ENCODE results near the gene KRTAP5-1. TPM values are rescaled to one million over a fixed set of nuclear protein-coding genes. Genes with fewer than 3 reads are reported as not detected.
"Not testable (repeated sequence)": the region's sequence is repeated elsewhere in the genome, so short reads cannot be mapped to it uniquely, and the experiment has no call there.

The KRTAP5-1 gene
- total and polyA plus RNA-seq, 12 donors = 0.10 TPM; not detected in 11

GRCh38 chr11:1618231-1618630, 33.1 kb upstream of the KRTAP5-1 start:
- Histone ChIP-seq H3K27me3 (peaks cover 8% of the 10 kb centered on the region), H3K36me3 (replicated peaks in 1 of 2) (no peaks in the 10 kb centered on the region), H3K4me3 (no peak overlapping the region), H3K4me1 (replicated peaks in 1 of 2) (no peaks in the 10 kb centered on the region), H3K9me3 (replicated peaks in 1 of 3) (no peaks in the 10 kb centered on the region), H3K27ac (no peak overlapping the region)
- no peak for DNase-seq
- intact Hi-C loops (cut with DNase I) = no loop called here
- TF ChIP-seq CTCF (IDR thresholded peaks at IDR 0.05) = no peak
- no peak for TF ChIP-seq POLR2A (IDR thresholded peaks at IDR 0.05)
- WGBS, 4 donors = 61 to 70% (median 67%) methylated on average over 10 of the region's 10 CpGs

- no peak for TF ChIP-seq CTCF (IDR thresholded peaks at IDR 0.05)
- TF ChIP-seq POLR2A (IDR thresholded peaks at IDR 0.05) = no peak
- WGBS, 4 donors = 66 to 80% (median 75%) methylated on average over 4 of the region's 4 CpGs
- no peaks in the 10 kb centered on the region for H3K9me3 ChIP-seq (replicated peaks in 1 of 3)
- no peaks in the 10 kb centered on the region for H3K36me3 ChIP-seq (replicated peaks in 1 of 2)
- no peaks in the 10 kb centered on the region for H3K4me1 ChIP-seq (replicated peaks in 1 of 2)
- no peak for DNase-seq
- H3K27me3 ChIP-seq = no peaks in the 10 kb centered on the region
- H3K4me3 ChIP-seq = no peak within 1 kb of the TSS
- no peak within 1 kb of the TSS for H3K27ac ChIP-seq
- intact Hi-C loops (cut with DNase I) = no loop called here
These were observed 23.3 kb upstream of the KRTAP5-1 start, which contains the start of gene KRTAP5-3 for GRCh38 chr11:1608363-1608762. Gene KRTAP5-3 (minus strand): TSS chr11:1608463. CDS start chr11:1608385, 78 bp downstream.

GRCh38 chr11:1607901-1608300, 22.8 kb upstream of the KRTAP5-1 start:
- intact Hi-C loops (cut with DNase I); DNase-seq; H3K9me3 ChIP-seq (replicated peaks in 1 of 3); H3K27me3 ChIP-seq; H3K4me3 ChIP-seq; H3K4me1 ChIP-seq (replicated peaks in 1 of 2); H3K27ac ChIP-seq; H3K36me3 ChIP-seq (replicated peaks in 1 of 2): not testable (repeated sequence)
- 39 to 55% methylated on average over 5 of the region's 5 CpGs; no CpG with 5 or more reads in 2 of the 4 donors for WGBS, 4 donors

GRCh38 chr11:1607156-1607845, 22.2 kb upstream of the KRTAP5-1 start:
- H3K4me1 ChIP-seq (replicated peaks in 1 of 2); H3K9me3 ChIP-seq (replicated peaks in 1 of 3); H3K27ac ChIP-seq; H3K27me3 ChIP-seq; H3K4me3 ChIP-seq; DNase-seq; H3K36me3 ChIP-seq (replicated peaks in 1 of 2); intact Hi-C loops (cut with DNase I): not testable (repeated sequence)
- WGBS, 4 donors = 36 to 53% (median 45%) methylated on average over 17 to 18 of the region's 18 CpGs

GRCh38 chr11:1605923-1606322, 20.8 kb upstream of the KRTAP5-1 start:
- H3K27me3 ChIP-seq; H3K27ac ChIP-seq; H3K4me1 ChIP-seq (replicated peaks in 1 of 2); intact Hi-C loops (cut with DNase I); H3K4me3 ChIP-seq; H3K9me3 ChIP-seq (replicated peaks in 1 of 3); DNase-seq; H3K36me3 ChIP-seq (replicated peaks in 1 of 2): not testable (repeated sequence)
- 77 to 80% (median 78%) methylated on average over 13 of the region's 13 CpGs for WGBS, 4 donors

- H3K9me3 ChIP-seq (replicated peaks in 1 of 3) = no peaks in the 10 kb centered on the region
- DNase-seq = no peak
- H3K4me3 ChIP-seq = no peak overlapping the region
- intact Hi-C loops (cut with DNase I) = no loop called here
- 73 to 81% (median 78%) methylated on average over 4 to 7 of the region's 7 CpGs for WGBS, 4 donors
- H3K4me1 ChIP-seq (replicated peaks in 1 of 2) = no peaks in the 10 kb centered on the region
- no peaks in the 10 kb centered on the region for H3K36me3 ChIP-seq (replicated peaks in 1 of 2)
- H3K27me3 ChIP-seq = no peaks in the 10 kb centered on the region
- TF ChIP-seq CTCF (IDR thresholded peaks at IDR 0.05) (no peak), POLR2A (IDR thresholded peaks at IDR 0.05) (no peak)
- H3K27ac ChIP-seq = no peak overlapping the region
These were observed 19.6 kb upstream of the KRTAP5-1 start for GRCh38 chr11:1604711-1605110.

All from adrenal gland (tissue), 12 donors.